Upper lobe of right lung (tissue), 1 donor: ENCODE data around the gene MCM7. TPM values are rescaled to one million over a fixed set of nuclear protein-coding genes. Genes with fewer than 3 reads are reported as not detected.

ENCODE experiments used
- ATAC-seq: fragments of 200-7000 bp; cut with Tn5 transposase; one replicate; pipeline ENCODE4 v1.9.1; 2020; ENCODE audit warnings: mild to moderate bottlenecking, moderate library complexity
- DNase-seq: peaks from one replicate; pipeline ENCODE4 v3.0.0-alpha.2; 2020
- H3K27ac ChIP-seq: fragments of 200-600 bp; one replicate; pipeline ENCODE4 v1.8.0; 2022
- H3K27me3 ChIP-seq: fragments of 200-600 bp; one replicate; pipeline ENCODE4 v1.8.0; 2022; ENCODE audit warnings: mild to moderate bottlenecking
- H3K36me3 ChIP-seq: fragments of 200-600 bp; one replicate; pipeline ENCODE4 v1.8.0; 2022
- H3K4me1 ChIP-seq: fragments of 200-600 bp; one replicate; pipeline ENCODE4 v1.8.0; 2022
- H3K4me3 ChIP-seq: fragments of 200-600 bp; one replicate; pipeline ENCODE4 v1.8.0; 2022; ENCODE audit warnings: mild to moderate bottlenecking
- H3K9me3 ChIP-seq: fragments of 200-600 bp; one replicate; pipeline ENCODE4 v1.8.0; 2022
- CTCF ChIP-seq: fragments of 200-600 bp; IDR thresholded peaks from one replicate; pipeline ENCODE4 v1.8.0; 2022; ENCODE audit warnings: antibody characterized with exemption
- intact Hi-C: fragments of 100-400 bp; cut with DNase I; formaldehyde crosslinking; loops from one replicate; pipeline ENCODE4 v1.11.0; 2022
- total RNA-seq: library from RNA; stranded (reverse); fragmentation: NEBNext Ultra II Directional; extraction: Animal tissue kit (Norgen Biotek cat#: 25700); gene quantifications from one replicate; pipeline ENCODE4 v1.2.1, GENCODE V29; 2021
- donor health status: DM: no; HTN: yes; CAD: no; lungs with severe emphysema.

MCM7 gene
- total RNA-seq, 1 donor from 2014 or later: 48.7 TPM

- H3K4me3 ChIP-seq: peak overlapping the region; percentile 99
- intact Hi-C loops: no loop called here
- H3K36me3 ChIP-seq: peaks cover 37% of the 10 kb centered on the region
- H3K4me1 ChIP-seq: peaks cover 15% of the 10 kb centered on the region
- H3K9me3 ChIP-seq: no peaks in the 10 kb centered on the region
- TF ChIP-seq CTCF: no peak
- no peaks in the 10 kb centered on the region for H3K27me3 ChIP-seq
- DNase-seq (no peak), ATAC-seq (peak; percentile 40)
- H3K27ac ChIP-seq: peak overlapping the region; percentile 94
Measured at GRCh38 chr7:100080907-100081534, 20.2 kb downstream of the MCM7 start.

GRCh38 chr7:100079024-100079560 is 22.1 kb downstream of the MCM7 start:
- ATAC-seq (no peak), DNase-seq (no peak)
- H3K36me3 ChIP-seq: peaks cover 56% of the 10 kb centered on the region
- H3K9me3 ChIP-seq: no peaks in the 10 kb centered on the region
- no peaks in the 10 kb centered on the region for H3K27me3 ChIP-seq
- peaks cover 15% of the 10 kb centered on the region for H3K4me1 ChIP-seq
- no peak overlapping the region for H3K4me3 ChIP-seq
- H3K27ac ChIP-seq: no peak overlapping the region
- TF ChIP-seq CTCF: no peak
- intact Hi-C loops: no loop called here

GRCh38 chr7:100077205-100077604 is 24.0 kb downstream of the MCM7 start:
- Histone ChIP-seq H3K4me1 (peaks cover 8% of the 10 kb centered on the region), H3K36me3 (peaks cover 75% of the 10 kb centered on the region), H3K27me3 (no peaks in the 10 kb centered on the region), H3K27ac (no peak overlapping the region), H3K4me3 (no peak overlapping the region), H3K9me3 (no peaks in the 10 kb centered on the region)
- DNase-seq (no peak), ATAC-seq (no peak)
- TF ChIP-seq CTCF: no peak
- intact Hi-C loops: no loop called here

GRCh38 chr7:100075418-100075817 is 25.8 kb downstream of the MCM7 start:
- Histone ChIP-seq H3K4me3 (no peak overlapping the region), H3K27ac (no peak overlapping the region), H3K36me3 (peaks cover 93% of the 10 kb centered on the region), H3K4me1 (peaks cover 4% of the 10 kb centered on the region), H3K9me3 (peaks cover 16% of the 10 kb centered on the region), H3K27me3 (no peaks in the 10 kb centered on the region)
- ATAC-seq (no peak), DNase-seq (no peak)
- no peak for TF ChIP-seq CTCF
- intact Hi-C loops: no loop called here

GRCh38 chr7:100074841-100075240 is 26.4 kb downstream of the MCM7 start:
- intact Hi-C loops: no loop called here
- Histone ChIP-seq H3K36me3 (peaks cover 96% of the 10 kb centered on the region), H3K27me3 (no peaks in the 10 kb centered on the region), H3K4me1 (no peaks in the 10 kb centered on the region), H3K9me3 (peaks cover 16% of the 10 kb centered on the region), H3K4me3 (no peak overlapping the region), H3K27ac (no peak overlapping the region)
- DNase-seq (no peak), ATAC-seq (no peak)
- TF ChIP-seq CTCF: no peak
